Colonic mucosa (tissue), 4 donors: Measurements from ENCODE around the gene PCBD2. TPM values are rescaled to one million over a fixed set of nuclear protein-coding genes. Genes with fewer than 3 reads are reported as not detected.

Source experiments
- DNase-seq: peaks from one replicate; pipeline ENCODE4 v3.0.0-alpha.2; 2020
- H3K27ac ChIP-seq: fragments of 200-600 bp; one replicate; pipeline ENCODE4 v1.8.0; 2021
- H3K27me3 ChIP-seq: fragments of 200-600 bp; one replicate; pipeline ENCODE4 v1.8.0; 2021
- H3K36me3 ChIP-seq: fragments of 200-600 bp; one replicate; pipeline ENCODE4 v1.8.0; 2021
- H3K4me1 ChIP-seq: fragments of 200-600 bp; one replicate; pipeline ENCODE4 v1.8.0; 2021; ENCODE audit warnings: mild to moderate bottlenecking
- H3K4me3 ChIP-seq: fragments of 200-600 bp; one replicate; pipeline ENCODE4 v1.8.0; 2021
- H3K9ac ChIP-seq, 2 donors: one replicate each; pipeline ENCODE4 v1.7.0; 2013; ENCODE audit warnings: control low read depth in 2 of 2, low read depth in 2 of 2, low read length in 2 of 2
- H3K9me3 ChIP-seq: fragments of 200-600 bp; one replicate; pipeline ENCODE4 v1.8.0; 2021
- intact Hi-C: fragments of 100-400 bp; cut with DNase I; formaldehyde crosslinking; loops from one replicate; pipeline ENCODE4 v1.14.1; 2022
- total RNA-seq, 2 donors: library from RNA; stranded (reverse); fragmentation: NEBNext Ultra II Directional in 1 of 2; extraction: Animal tissue kit (Norgen Biotek cat#: 25700) in 1 of 2; gene quantifications; one replicate each; pipeline ENCODE4 v1.2.1, GENCODE V29; 2021
- TF ChIP-seq, protein P1 (sequence below): fragments of 200-600 bp; IDR thresholded peaks from one replicate; pipeline ENCODE4 v1.8.0; 2022; ENCODE audit warnings: antibody characterized with exemption, mild to moderate bottlenecking
- donor health status: healthy.
- donor health status: DM: no; HTN: no; CAD: no.
- donor health status: DM: no; HTN: no; CAD: no.

PCBD2 gene
- total RNA-seq, 2 donors from 2014 or later: 10.3 to 13.9 TPM

DNA sequence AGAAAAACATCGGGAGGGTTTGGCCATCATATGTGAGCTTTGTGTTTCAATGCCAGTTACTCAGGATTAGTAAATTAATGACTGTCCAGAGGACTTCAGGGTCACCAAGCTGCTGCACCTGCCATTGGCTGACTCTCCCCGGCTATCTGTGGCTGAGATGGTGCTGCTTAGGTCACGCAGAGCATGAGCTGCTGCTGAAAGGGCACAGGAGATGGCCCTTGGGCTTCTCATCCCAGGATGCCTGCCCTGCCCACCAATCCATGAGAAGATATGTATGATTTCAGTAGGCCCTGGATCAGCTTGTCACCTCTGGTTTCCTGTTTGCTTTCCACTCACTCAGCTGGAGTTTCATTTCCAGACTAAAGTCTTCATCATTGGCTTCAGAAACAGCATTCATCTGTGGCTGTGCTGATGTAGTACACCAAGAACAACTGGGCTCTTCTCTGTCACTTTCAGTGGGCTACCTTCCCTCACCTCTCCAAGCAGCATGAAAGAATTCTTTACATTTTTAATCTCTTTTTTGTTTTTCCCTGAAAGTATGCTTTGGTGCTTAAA is 60.4 kb downstream of the PCBD2 start:
- Histone ChIP-seq H3K27me3 (no peaks in the 10 kb centered on the region), H3K4me1 (no peaks in the 10 kb centered on the region), H3K27ac (no peak overlapping the region), H3K4me3 (no peak overlapping the region), H3K9ac (no peak overlapping the region), H3K36me3 (no peaks in the 10 kb centered on the region), H3K9me3 (no peaks in the 10 kb centered on the region)
- DNase-seq: no peak
- TF ChIP-seq, protein P1, sequence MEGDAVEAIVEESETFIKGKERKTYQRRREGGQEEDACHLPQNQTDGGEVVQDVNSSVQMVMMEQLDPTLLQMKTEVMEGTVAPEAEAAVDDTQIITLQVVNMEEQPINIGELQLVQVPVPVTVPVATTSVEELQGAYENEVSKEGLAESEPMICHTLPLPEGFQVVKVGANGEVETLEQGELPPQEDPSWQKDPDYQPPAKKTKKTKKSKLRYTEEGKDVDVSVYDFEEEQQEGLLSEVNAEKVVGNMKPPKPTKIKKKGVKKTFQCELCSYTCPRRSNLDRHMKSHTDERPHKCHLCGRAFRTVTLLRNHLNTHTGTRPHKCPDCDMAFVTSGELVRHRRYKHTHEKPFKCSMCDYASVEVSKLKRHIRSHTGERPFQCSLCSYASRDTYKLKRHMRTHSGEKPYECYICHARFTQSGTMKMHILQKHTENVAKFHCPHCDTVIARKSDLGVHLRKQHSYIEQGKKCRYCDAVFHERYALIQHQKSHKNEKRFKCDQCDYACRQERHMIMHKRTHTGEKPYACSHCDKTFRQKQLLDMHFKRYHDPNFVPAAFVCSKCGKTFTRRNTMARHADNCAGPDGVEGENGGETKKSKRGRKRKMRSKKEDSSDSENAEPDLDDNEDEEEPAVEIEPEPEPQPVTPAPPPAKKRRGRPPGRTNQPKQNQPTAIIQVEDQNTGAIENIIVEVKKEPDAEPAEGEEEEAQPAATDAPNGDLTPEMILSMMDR: no peak
- intact Hi-C loops: no loop called here

DNA sequence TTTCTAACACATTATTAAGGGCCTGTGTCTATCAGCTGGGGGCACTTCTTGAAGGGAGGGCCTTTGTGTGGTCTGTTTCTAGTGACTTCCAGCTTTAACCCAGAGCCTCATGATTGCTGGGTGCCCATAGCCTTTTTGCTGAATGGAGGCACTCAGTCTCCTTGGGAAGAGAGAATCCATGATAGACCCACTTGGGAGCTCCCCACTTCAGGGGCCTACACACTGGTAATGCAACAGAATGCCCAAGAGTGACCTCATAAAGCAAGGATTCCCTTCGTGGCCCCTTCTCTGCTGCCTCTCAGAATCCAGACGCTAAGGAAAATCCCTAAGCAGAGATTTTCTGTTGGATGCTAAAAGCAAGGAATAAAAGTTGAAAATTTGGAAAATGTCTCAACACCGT is 62.7 kb downstream of the PCBD2 start, which contains the start of gene CATSPER3:
TSS of gene CATSPER3 (plus strand) at position 301 of the 400 bp plus-strand sequence. CDS start at position 386, 85 bp downstream.
- H3K27ac ChIP-seq: no peak within 1 kb of the TSS
- TF ChIP-seq, protein P1: no peak

GRCh38 chr5:134968055-134968454 is 63.1 kb downstream of the PCBD2 start:
- Histone ChIP-seq H3K36me3 (no peaks in the 10 kb centered on the region), H3K4me3 (no peak overlapping the region), H3K4me1 (no peaks in the 10 kb centered on the region), H3K9ac (no peak overlapping the region), H3K9me3 (no peaks in the 10 kb centered on the region), H3K27me3 (no peaks in the 10 kb centered on the region), H3K27ac (no peak overlapping the region)
- TF ChIP-seq, protein P1: no peak
- DNase-seq: no peak
- intact Hi-C loops: no loop called here

More for the DNA sequence above, 62.7 kb downstream of the PCBD2 start, which contains the start of gene CATSPER3:
- no peaks in the 10 kb centered on the region for H3K36me3 ChIP-seq
- intact Hi-C loops: no loop called here
- H3K27me3 ChIP-seq: no peaks in the 10 kb centered on the region
- H3K9ac ChIP-seq: no peak within 1 kb of the TSS
- DNase-seq: no peak
- no peak within 1 kb of the TSS for H3K4me3 ChIP-seq
- no peaks in the 10 kb centered on the region for H3K4me1 ChIP-seq
- no peaks in the 10 kb centered on the region for H3K9me3 ChIP-seq

DNA sequence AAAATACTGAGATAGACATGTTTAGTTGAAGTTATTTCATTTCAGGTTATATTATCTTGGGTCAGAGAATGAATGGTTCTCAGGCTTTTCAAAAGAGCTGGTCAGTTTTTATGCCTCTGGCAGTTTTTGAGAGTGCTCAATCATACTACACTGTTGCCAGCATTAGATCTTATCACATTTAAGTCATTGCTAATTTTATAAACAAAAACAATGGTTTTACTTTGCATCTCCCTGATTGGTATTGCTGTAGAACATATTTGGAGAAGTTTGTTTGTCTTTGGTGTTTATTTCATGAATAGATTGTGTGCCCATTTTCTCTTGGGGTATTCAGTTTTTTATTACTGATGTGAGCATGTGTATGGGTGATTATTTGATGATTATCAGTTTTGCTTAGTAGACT is 64.2 kb downstream of the PCBD2 start:
- no peaks in the 10 kb centered on the region for H3K9me3 ChIP-seq
- H3K27ac ChIP-seq: no peak overlapping the region
- no peaks in the 10 kb centered on the region for H3K4me1 ChIP-seq
- no peak for DNase-seq
- no peak overlapping the region for H3K9ac ChIP-seq
- TF ChIP-seq, protein P1: no peak
- intact Hi-C loops: no loop called here
- H3K4me3 ChIP-seq: no peak overlapping the region
- no peaks in the 10 kb centered on the region for H3K27me3 ChIP-seq
- H3K36me3 ChIP-seq: no peaks in the 10 kb centered on the region

DNA sequence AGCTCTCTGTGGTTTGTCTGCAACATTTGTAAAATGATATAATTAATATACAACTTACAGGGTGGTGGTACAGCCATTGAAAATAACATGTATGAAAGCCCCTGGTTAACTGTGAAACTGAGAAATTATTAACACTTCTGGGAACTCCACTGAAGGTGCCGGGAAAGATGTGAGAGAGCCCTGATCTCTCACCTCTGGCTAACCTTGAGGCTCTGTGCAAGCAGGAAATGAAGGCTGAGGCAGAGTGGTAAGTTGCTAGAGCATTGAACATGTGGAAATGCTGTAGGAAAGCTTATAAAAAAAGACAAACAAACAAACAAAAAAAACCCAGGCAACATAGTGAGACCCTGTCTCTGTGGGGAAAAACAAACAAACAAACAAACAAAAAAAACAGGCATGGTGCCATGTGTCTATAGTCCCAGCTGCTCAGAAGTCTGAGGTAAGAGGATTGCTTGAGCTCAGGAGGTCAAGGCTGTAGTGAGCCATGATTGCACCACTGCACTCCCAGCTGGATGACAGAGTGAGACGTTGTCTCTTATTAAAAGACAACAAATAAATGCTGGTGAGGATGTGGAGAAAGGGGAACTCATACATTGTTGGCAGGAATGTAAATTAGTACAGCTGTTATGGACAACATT is 70.3 kb downstream of the PCBD2 start:
- no peak overlapping the region for H3K27ac ChIP-seq
- no peak overlapping the region for H3K4me3 ChIP-seq
- TF ChIP-seq, protein P1: no peak
- intact Hi-C loops: no loop called here
- no peaks in the 10 kb centered on the region for H3K9me3 ChIP-seq
- DNase-seq: no peak
- no peaks in the 10 kb centered on the region for H3K27me3 ChIP-seq
- H3K9ac ChIP-seq: no peak overlapping the region
- H3K4me1 ChIP-seq: no peaks in the 10 kb centered on the region
- no peaks in the 10 kb centered on the region for H3K36me3 ChIP-seq
